SK-N-SH (cell line): Measurements from ENCODE around the gene TRNAU1AP. TPM values are rescaled to one million over a fixed set of nuclear protein-coding genes. Genes with fewer than 3 reads are reported as not detected.
"Not testable (repeated sequence)": the region's sequence is repeated elsewhere in the genome, so short reads cannot be mapped to it uniquely, and the experiment has no call there.

Experiments
- CTCF ChIA-PET: fragments of 300-600, 350-600 bp; formaldehyde crosslinking; extraction: SDS; loops from one replicate; lab custom pipeline; 2021; lab: Yijun Ruan, JAX
- POLR2A ChIA-PET: fragments of 350-600 bp; sonication (Branson Sonifier 250); formaldehyde crosslinking; extraction: SDS; loops from one replicate; lab custom pipeline; 2020; ENCODE audit warnings: antibody characterized with exemption, inconsistent platforms; lab: Yijun Ruan, JAX
- DNase-seq: peaks from one replicate; pipeline ENCODE4 v3.0.0; 2012
- H2AFZ ChIP-seq: fragments of 200-600 bp; sonication (generic); 2 replicates; pipeline ENCODE4 v1.8.1; 2016; ENCODE audit warnings: antibody characterized with exemption, mild to moderate bottlenecking, low read depth
- H3F3A ChIP-seq: fragments of 200-600 bp; sonication (generic); replicated peaks from 2 replicates; pipeline ENCODE3; 2016; ENCODE audit warnings: antibody characterized with exemption, mild to moderate bottlenecking; ENCODE audit not compliant: insufficient read depth
- H3K27ac ChIP-seq, 2 experiments: fragments of 200-500 bp in 1 of 2; fragments of 200-600 bp in 1 of 2; sonication (Bioruptor generic) in 1 of 2; sonication (generic), shearing (Covaris generic) in 1 of 2; 2 replicates each; pipeline versions ENCODE4 v1.5.1 to v1.6.1; 2014 to 2016; ENCODE audit warnings: low read depth in 2 of 2, inconsistent platforms in 1 of 2, low read length in 1 of 2, mild to moderate bottlenecking in 1 of 2, mixed read lengths in 1 of 2
- H3K27me3 ChIP-seq: fragments of 200-600 bp; sonication (generic), shearing (Covaris generic); 2 replicates; pipeline ENCODE4 v1.6.1; 2016; ENCODE audit warnings: mixed run types; ENCODE audit not compliant: insufficient read depth
- H3K36me3 ChIP-seq, 2 experiments: fragments of 200-500 bp in 1 of 2; fragments of 200-600 bp in 1 of 2; sonication (Bioruptor generic) in 1 of 2; sonication (generic) in 1 of 2; replicated peaks in 1 of 2; 2 replicates each; pipeline versions ENCODE3 to v1.5.1; 2014 to 2016; ENCODE audit warnings: low read length in 1 of 2, mild to moderate bottlenecking in 1 of 2; ENCODE audit not compliant: insufficient read depth in 2 of 2, control insufficient read depth in 1 of 2
- H3K4me1 ChIP-seq, 2 experiments: fragments of 200-500 bp in 1 of 2; fragments of 200-600 bp in 1 of 2; sonication (Bioruptor generic) in 1 of 2; sonication (generic), shearing (Covaris generic) in 1 of 2; 2 replicates each; pipeline versions ENCODE4 v1.5.1 to v1.6.1; 2014 to 2016; ENCODE audit warnings: low read depth in 1 of 2, low read length in 1 of 2, mixed run types in 1 of 2; ENCODE audit not compliant: insufficient read depth in 2 of 2, control insufficient read depth in 1 of 2
- H3K4me2 ChIP-seq: fragments of 200-600 bp; sonication (generic), shearing (Covaris generic); 2 replicates; pipeline ENCODE4 v1.6.1; 2017; ENCODE audit warnings: mixed run types
- H3K4me3 ChIP-seq, 2 experiments: fragments of 200-500 bp in 1 of 2; fragments of 200-600 bp in 1 of 2; sonication (Bioruptor generic) in 1 of 2; sonication (generic), shearing (Covaris generic) in 1 of 2; 2 replicates each; pipeline versions ENCODE4 v1.5.1 to v1.8.1; 2014 to 2016; ENCODE audit warnings: low read depth in 2 of 2, inconsistent platforms in 1 of 2, low read length in 1 of 2, mild to moderate bottlenecking in 1 of 2, mixed read lengths in 1 of 2, moderate library complexity in 1 of 2
- H3K79me2 ChIP-seq: fragments of 200-600 bp; sonication (generic); 2 replicates; pipeline ENCODE4 v1.8.1; 2017; ENCODE audit warnings: mild to moderate bottlenecking; ENCODE audit not compliant: insufficient read depth
- H3K9ac ChIP-seq: fragments of 200-600 bp; sonication (generic); 2 replicates; pipeline ENCODE4 v1.6.1; 2017; ENCODE audit warnings: mixed run types
- H3K9me2 ChIP-seq: fragments of 200-600 bp; sonication (generic); 2 replicates; pipeline ENCODE4 v1.6.1; 2017; ENCODE audit warnings: mixed run types
- H3K9me3 ChIP-seq: fragments of 200-600 bp; sonication (generic); 2 replicates; pipeline ENCODE4 v1.6.1; 2017; ENCODE audit warnings: mixed run types, mild to moderate bottlenecking, moderate library complexity
- H4K20me1 ChIP-seq: fragments of 200-600 bp; sonication (generic); 2 replicates; pipeline ENCODE4 v1.6.1; 2017; ENCODE audit warnings: mild to moderate bottlenecking, mixed run types; ENCODE audit not compliant: insufficient read depth
- CHD2 ChIP-seq: fragments of 150-350 bp; IDR thresholded peaks from 2 replicates; pipeline ENCODE4 v1.6.1; 2018; ENCODE audit warnings: low read length; ENCODE audit not compliant: partially characterized antibody
- CTCF ChIP-seq: fragments of 200-600 bp; sonication (generic); IDR thresholded peaks from 2 replicates; pipeline ENCODE4 v1.6.1; 2017; ENCODE audit warnings: antibody characterized with exemption, mild to moderate bottlenecking, moderate library complexity
- EP300 ChIP-seq, 2 experiments: IDR thresholded peaks; 2 replicates each; pipeline versions ENCODE4 v1.4.0 to v1.6.1; 2012; ENCODE audit warnings: borderline replicate concordance in 1 of 2, low read depth in 1 of 2, low read length in 1 of 2
- FOXJ3 ChIP-seq: sonication (generic); formaldehyde crosslinking; IDR thresholded peaks from 2 replicates; pipeline ENCODE4 v1.5.1; 2020; ENCODE audit warnings: mild to moderate bottlenecking, missing genetic modification reagents
- GATA2 ChIP-seq: sonication (generic); formaldehyde crosslinking; IDR thresholded peaks from 2 replicates; pipeline ENCODE4 v1.5.0; 2020; ENCODE audit warnings: mild to moderate bottlenecking, missing genetic modification reagents
- JUND ChIP-seq: IDR thresholded peaks from 2 replicates; pipeline ENCODE4 v1.4.0; 2012
- MAX ChIP-seq: IDR thresholded peaks from 2 replicates; pipeline ENCODE4 v1.4.0; 2012; ENCODE audit warnings: low read depth
- MEF2A ChIP-seq: IDR thresholded peaks from 2 replicates; pipeline ENCODE4 v1.4.0; 2012; ENCODE audit warnings: low read depth, borderline replicate concordance
- POLR2AphosphoS5 ChIP-seq: IDR thresholded peaks from 2 replicates; pipeline ENCODE4 v1.6.1; 2012; ENCODE audit warnings: low read depth, low read length
- RAD21 ChIP-seq: IDR thresholded peaks from 2 replicates; pipeline ENCODE4 v1.6.1; 2012; ENCODE audit warnings: mild to moderate bottlenecking, low read length
- RCOR1 ChIP-seq: fragments of 150-350 bp; IDR thresholded peaks from 2 replicates; pipeline ENCODE4 v1.6.1; 2017; ENCODE audit warnings: antibody characterized with exemption, low read length
- REST ChIP-seq: IDR thresholded peaks from 2 replicates; pipeline ENCODE4 v1.6.1; 2012; ENCODE audit warnings: mild to moderate bottlenecking, low read depth, low read length, moderate library complexity
- RFX5 ChIP-seq: IDR thresholded peaks from 2 replicates; pipeline ENCODE4 v1.6.1; 2012; ENCODE audit warnings: mild to moderate bottlenecking, improper control_type of control experiment, low read length
- RXRA ChIP-seq: IDR thresholded peaks from 2 replicates; pipeline ENCODE4 v1.4.0; 2012; ENCODE audit warnings: low read depth, mild to moderate bottlenecking, borderline replicate concordance
- SIN3A ChIP-seq: IDR thresholded peaks from 2 replicates; pipeline ENCODE4 v1.6.1; 2012; ENCODE audit warnings: low read depth, mild to moderate bottlenecking, low read length, moderate library complexity, borderline replicate concordance
- SMC3 ChIP-seq: IDR thresholded peaks from 2 replicates; pipeline ENCODE4 v1.6.1; 2012; ENCODE audit warnings: low read depth, low read length, improper control_type of control experiment
- TEAD4 ChIP-seq: IDR thresholded peaks from 2 replicates; pipeline ENCODE4 v1.4.0; 2012; ENCODE audit warnings: mild to moderate bottlenecking, borderline replicate concordance; ENCODE audit not compliant: insufficient read depth
- YY1 ChIP-seq: IDR thresholded peaks from 2 replicates; pipeline ENCODE4 v1.4.0; 2012; ENCODE audit warnings: low read depth, mild to moderate bottlenecking
- ZBTB33 ChIP-seq: IDR thresholded peaks from 2 replicates; pipeline ENCODE4 v1.4.0; 2012; ENCODE audit warnings: low read depth, borderline replicate concordance
- WGBS: methylation state at CpG from one replicate; pipeline ENCODE4 v1.1.6; 2017; ENCODE audit warnings: low lambda C conversion rate; 5-methylcytosine and 5-hydroxymethylcytosine counted together
- polyA plus RNA-seq, 3 experiments: library from polyadenylated mRNA; depleted of rRNA; stranded (reverse); fragments of >200 nt; gene quantifications; 2 replicates each; pipeline ENCODE4 v1.2.3, GENCODE V29; 2012
- TF ChIP-seq, protein P1 (sequence below): fragments of 150-350 bp; IDR thresholded peaks from 2 replicates; pipeline ENCODE4 v1.6.1; 2017; ENCODE audit warnings: antibody characterized with exemption, low read length, low read depth, borderline replicate concordance

The TRNAU1AP gene
- polyA plus RNA-seq, 1 of the 3 experiments (the other 2 are of a cell fraction) = 25.8 TPM

- Histone ChIP-seq H4K20me1 (peaks cover 13% of the 10 kb centered on the region), H3K9me2 (no peaks in the 10 kb centered on the region), H3K4me2 (no peak overlapping the region)
- 95% methylated on average over 6 of the region's 6 CpGs for WGBS
- TF ChIP-seq REST (no peak), EP300 (IDR thresholded peaks at IDR 0.05; ENCODE audit: borderline replicate concordance in 1 of 2, low read depth in 1 of 2, low read length in 1 of 2) (no peak), RAD21 (no peak), JUND (no peak), CHD2 (no peak), RCOR1 (no peak), TEAD4 (no peak), MAX (no peak), SMC3 (no peak), CTCF (no peak), RXRA (no peak), RFX5 (no peak), FOXJ3 (CRISPR knock-in tag) (no peak), GATA2 (CRISPR knock-in tag) (no peak), MEF2A (no peak), SIN3A (no peak), YY1 (no peak), POLR2AphosphoS5 (no peak), ZBTB33 (no peak)
- TF ChIP-seq, protein P1, sequence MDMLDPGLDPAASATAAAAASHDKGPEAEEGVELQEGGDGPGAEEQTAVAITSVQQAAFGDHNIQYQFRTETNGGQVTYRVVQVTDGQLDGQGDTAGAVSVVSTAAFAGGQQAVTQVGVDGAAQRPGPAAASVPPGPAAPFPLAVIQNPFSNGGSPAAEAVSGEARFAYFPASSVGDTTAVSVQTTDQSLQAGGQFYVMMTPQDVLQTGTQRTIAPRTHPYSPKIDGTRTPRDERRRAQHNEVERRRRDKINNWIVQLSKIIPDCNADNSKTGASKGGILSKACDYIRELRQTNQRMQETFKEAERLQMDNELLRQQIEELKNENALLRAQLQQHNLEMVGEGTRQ = no peak
- TF ChIP-seq, all 33 proteins: peak for 0
- Histone ChIP-seq H3K4me3 (no peak overlapping the region), H3K27ac (no peak overlapping the region), H3K9me3 (no peaks in the 10 kb centered on the region), H3K79me2 (peaks cover 82% of the 10 kb centered on the region), H3K36me3 (peaks cover 2 to 3% of the 10 kb centered on the region in 2 experiments), H3K9ac (no peak overlapping the region), H3F3A (peaks cover 18% of the 10 kb centered on the region), H3K27me3 (no peaks in the 10 kb centered on the region), H2AFZ (no peak overlapping the region), H3K4me1 (peaks cover 4 to 12% of the 10 kb centered on the region in 2 experiments; a peak in 2 of 4 replicates)
- DNase-seq = no peak
- ChIA-PET CTCF (interaction anchor here (2.9 kb wide), 1 partner anchor 82 kb away, joined by 14 read pairs; no protein-coding TSS in a partner anchor), POLR2A (interaction anchor here (0.7 to 1.5 kb wide), 2 partner anchors 58 to 60 kb away, joined by 3 to 6 read pairs; no protein-coding TSS in a partner anchor)
Measured at GRCh38 chr1:28521502-28522164, 31.3 kb upstream of the TRNAU1AP start.

- not testable (repeated sequence) for DNase-seq, H3K27ac ChIP-seq, H3K4me1 ChIP-seq, H3K9me3 ChIP-seq, H3K36me3 ChIP-seq, H3K9me2 ChIP-seq, H3K9ac ChIP-seq, H4K20me1 ChIP-seq, H3F3A ChIP-seq, H3K4me2 ChIP-seq, H3K27me3 ChIP-seq, H2AFZ ChIP-seq, H3K4me3 ChIP-seq
- ChIA-PET CTCF (interaction anchor here (1.3 to 2.9 kb wide), 2 partner anchors 59 to 81 kb away, joined by 4 to 14 read pairs; no protein-coding TSS in a partner anchor), POLR2A (interaction anchor here (1.5 kb wide), 1 partner anchor 59 kb away, joined by 6 read pairs; no protein-coding TSS in a partner anchor)
- over 99% methylated on average over 9 of the region's 9 CpGs for WGBS
- H3K79me2 ChIP-seq = peaks cover 91% of the 10 kb centered on the region
Measured at GRCh38 chr1:28522537-28522936, 30.3 kb upstream of the TRNAU1AP start.
